ENCODE data around the gene FLACC1.

FLACC1 gene

DNA sequence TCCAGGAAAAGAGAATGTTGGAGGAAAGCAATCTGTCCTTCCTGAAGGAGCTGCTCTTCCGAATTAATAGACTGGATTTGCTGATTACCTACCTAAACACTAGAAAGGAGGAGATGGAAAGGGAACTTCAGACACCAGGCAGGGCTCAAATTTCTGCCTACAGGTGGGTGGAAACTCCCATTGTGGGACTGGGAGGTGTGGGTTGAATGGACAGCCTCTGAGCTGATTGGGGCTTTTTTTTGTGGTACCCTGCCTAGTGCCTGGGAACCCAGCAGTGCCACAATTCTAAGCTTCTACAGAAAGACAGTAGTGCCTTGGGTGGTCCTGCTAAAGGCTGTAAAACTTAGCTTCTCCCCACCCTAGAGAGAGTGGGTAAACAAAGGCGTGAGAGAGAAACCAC is 90.5 kb downstream of the FLACC1 start:
- Histone ChIP-seq H3K79me2 (ENCODE audit: control insufficient read depth, insufficient read depth, low read length) (no peaks in the 10 kb centered on the region), H3K56ac (ENCODE audit: low read length) (no peak overlapping the region), H3K4ac (ENCODE audit: low read depth, low read length) (no peak overlapping the region), H3K18ac (ENCODE audit: low read length) (no peak overlapping the region), H3K9ac (ENCODE audit: low read length) (no peak overlapping the region), H3K79me1 (ENCODE audit: low read length) (no peaks in the 10 kb centered on the region), H3K4me3 (ENCODE audit: low read length) (no peak overlapping the region), H3K27ac (ENCODE audit: low read depth, low read length) (no peak overlapping the region), H4K8ac (ENCODE audit: low read depth, low read length) (no peak overlapping the region), H3K4me2 (ENCODE audit: low read length) (no peak overlapping the region), H2AK5ac (ENCODE audit: low read length) (no peak overlapping the region), H3K36me3 (ENCODE audit: control insufficient read depth, insufficient read depth, low read length) (no peaks in the 10 kb centered on the region), H3K27me3 (ENCODE audit: insufficient read depth, low read length, poor library complexity) (no peaks in the 10 kb centered on the region), H2BK5ac (ENCODE audit: low read length) (no peak overlapping the region), H2BK120ac (ENCODE audit: low read depth, low read length) (no peak overlapping the region), H2BK15ac (replicated peaks; ENCODE audit: low read depth) (no peak overlapping the region), H3K23ac (ENCODE audit: low read length) (no peak overlapping the region), H4K5ac (ENCODE audit: low read length) (no peak overlapping the region), H3K4me1 (ENCODE audit: control insufficient read depth, low read depth, low read length) (no peaks in the 10 kb centered on the region)
- no CpG with 5 or more reads among the region's 2 CpGs for WGBS (ENCODE audit: extremely low coverage, insufficient coverage, low lambda C conversion rate)
- no peak for DNase-seq

DNA sequence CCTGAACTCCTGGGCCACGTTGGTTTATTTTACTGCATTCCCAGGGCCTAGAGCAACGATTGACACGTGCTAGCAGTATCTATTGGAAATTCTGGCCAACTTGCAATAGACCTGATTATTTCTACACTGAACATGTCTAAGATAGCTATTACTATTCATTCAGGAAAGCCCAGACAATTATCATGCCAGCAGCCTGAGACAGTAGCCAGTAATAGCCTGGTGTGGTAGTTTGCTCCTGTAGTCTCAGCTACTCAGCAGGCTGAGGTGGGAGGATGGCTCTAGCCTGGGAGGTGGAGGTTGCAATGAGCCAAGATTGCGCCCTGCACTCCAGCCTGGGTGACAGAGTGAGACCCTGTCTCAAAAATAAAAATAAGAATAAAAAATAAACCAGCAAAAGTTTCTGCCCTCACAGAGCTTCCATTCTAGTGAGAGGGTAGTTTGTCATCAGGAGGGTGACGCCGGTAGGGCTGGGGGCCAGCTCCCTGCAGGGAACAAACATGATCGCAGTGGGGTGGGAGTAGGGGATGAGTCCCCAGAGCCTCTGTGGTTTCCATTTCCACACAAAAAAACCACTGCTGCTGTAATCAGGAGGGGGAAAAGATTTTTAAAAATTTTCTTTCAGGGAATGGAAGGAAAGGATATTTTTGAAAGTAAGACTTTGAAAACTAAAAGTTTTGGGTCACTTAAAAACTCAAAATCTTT is 92.5 kb downstream of the FLACC1 start:
- DNase-seq: no peak
- no CpG with 5 or more reads among the region's 7 CpGs for WGBS (ENCODE audit: extremely low coverage, insufficient coverage, low lambda C conversion rate)
- H3K79me1 ChIP-seq (ENCODE audit: low read length): no peaks in the 10 kb centered on the region

DNA sequence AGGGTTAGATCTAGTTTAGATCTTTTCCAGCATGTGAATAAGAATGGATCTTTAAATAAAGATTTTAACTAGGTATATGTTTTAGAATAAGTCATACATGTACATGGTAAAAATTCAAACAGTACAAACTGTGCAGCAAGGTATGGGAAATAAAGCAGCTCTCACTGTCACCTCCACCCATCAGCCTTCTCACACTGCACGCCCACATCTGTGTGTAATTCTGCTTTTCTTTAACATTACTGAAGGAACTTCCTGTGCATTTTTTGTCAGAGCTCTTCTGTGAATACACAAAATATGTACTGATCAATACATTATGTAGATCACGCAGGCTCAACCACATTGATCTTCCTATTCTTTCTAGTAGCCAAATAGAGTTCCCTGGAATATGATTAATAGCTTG is 93.4 kb downstream of the FLACC1 start:
- H2BK5ac ChIP-seq (ENCODE audit: low read length): no peak overlapping the region
- H4K5ac ChIP-seq (ENCODE audit: low read length): no peak overlapping the region
- no peak overlapping the region for H3K4me3 ChIP-seq (ENCODE audit: low read length)
- no CpG with 5 or more reads among the region's 2 CpGs for WGBS (ENCODE audit: extremely low coverage, insufficient coverage, low lambda C conversion rate)
- no peaks in the 10 kb centered on the region for H3K79me2 ChIP-seq (ENCODE audit: control insufficient read depth, insufficient read depth, low read length)
- H4K8ac ChIP-seq (ENCODE audit: low read depth, low read length): no peak overlapping the region
- H2BK120ac ChIP-seq (ENCODE audit: low read depth, low read length): no peak overlapping the region
- no peaks in the 10 kb centered on the region for H3K79me1 ChIP-seq (ENCODE audit: low read length)
- H3K18ac ChIP-seq (ENCODE audit: low read length): no peak overlapping the region
- no peak for DNase-seq
- H2AK5ac ChIP-seq (ENCODE audit: low read length): no peak overlapping the region
- no peak overlapping the region for H3K9ac ChIP-seq (ENCODE audit: low read length)
- no peak overlapping the region for H3K4me2 ChIP-seq (ENCODE audit: low read length)
- no peaks in the 10 kb centered on the region for H3K36me3 ChIP-seq (ENCODE audit: control insufficient read depth, insufficient read depth, low read length)
- H3K27ac ChIP-seq (ENCODE audit: low read depth, low read length): no peak overlapping the region
- no peak overlapping the region for H3K4ac ChIP-seq (ENCODE audit: low read depth, low read length)
- H3K23ac ChIP-seq (ENCODE audit: low read length): no peak overlapping the region
- no peaks in the 10 kb centered on the region for H3K4me1 ChIP-seq (ENCODE audit: control insufficient read depth, low read depth, low read length)
- no peak overlapping the region for H3K56ac ChIP-seq (ENCODE audit: low read length)
- H2BK15ac ChIP-seq (replicated peaks; ENCODE audit: low read depth): no peak overlapping the region
- H3K27me3 ChIP-seq (ENCODE audit: insufficient read depth, low read length, poor library complexity): no peaks in the 10 kb centered on the region

More for the DNA sequence above, 92.5 kb downstream of the FLACC1 start:
- no peak overlapping the region for H2BK120ac ChIP-seq (ENCODE audit: low read depth, low read length)
- H3K4me1 ChIP-seq (ENCODE audit: control insufficient read depth, low read depth, low read length): no peaks in the 10 kb centered on the region
- no peak overlapping the region for H3K4me3 ChIP-seq (ENCODE audit: low read length)
- H3K18ac ChIP-seq (ENCODE audit: low read length): no peak overlapping the region
- no peak overlapping the region for H2BK5ac ChIP-seq (ENCODE audit: low read length)
- no peaks in the 10 kb centered on the region for H3K27me3 ChIP-seq (ENCODE audit: insufficient read depth, low read length, poor library complexity)
- no peak overlapping the region for H2BK15ac ChIP-seq (replicated peaks; ENCODE audit: low read depth)
- no peak overlapping the region for H3K9ac ChIP-seq (ENCODE audit: low read length)
- H4K8ac ChIP-seq (ENCODE audit: low read depth, low read length): no peak overlapping the region
- H3K4ac ChIP-seq (ENCODE audit: low read depth, low read length): no peak overlapping the region
- H4K5ac ChIP-seq (ENCODE audit: low read length): no peak overlapping the region
- no peak overlapping the region for H3K27ac ChIP-seq (ENCODE audit: low read depth, low read length)
- no peak overlapping the region for H3K56ac ChIP-seq (ENCODE audit: low read length)
- no peaks in the 10 kb centered on the region for H3K36me3 ChIP-seq (ENCODE audit: control insufficient read depth, insufficient read depth, low read length)
- H3K79me2 ChIP-seq (ENCODE audit: control insufficient read depth, insufficient read depth, low read length): no peaks in the 10 kb centered on the region
- no peak overlapping the region for H3K23ac ChIP-seq (ENCODE audit: low read length)
- no peak overlapping the region for H2AK5ac ChIP-seq (ENCODE audit: low read length)
- H3K4me2 ChIP-seq (ENCODE audit: low read length): no peak overlapping the region

DNA sequence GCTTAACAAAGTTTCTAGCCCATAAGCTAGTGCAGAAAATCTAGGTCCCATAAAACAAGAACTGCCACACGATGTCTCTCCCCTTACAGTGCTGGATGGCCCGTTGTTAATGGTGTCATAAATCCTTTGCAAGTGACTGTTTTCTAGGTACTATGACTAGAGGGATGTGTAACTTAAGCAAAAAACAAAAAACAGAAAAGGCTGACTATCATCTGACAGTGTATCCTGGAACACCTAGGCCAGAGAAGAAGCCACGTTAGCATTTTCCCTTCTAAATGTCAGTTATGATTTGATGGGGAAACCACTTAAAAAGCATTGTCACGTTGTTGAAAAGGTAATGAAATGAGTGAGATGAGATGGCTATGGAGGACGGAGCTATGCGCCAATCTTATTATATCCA is 94.4 kb downstream of the FLACC1 start:
- Histone ChIP-seq H3K4me2 (ENCODE audit: low read length) (no peak overlapping the region), H4K8ac (ENCODE audit: low read depth, low read length) (no peak overlapping the region), H3K18ac (ENCODE audit: low read length) (no peak overlapping the region), H3K27ac (ENCODE audit: low read depth, low read length) (no peak overlapping the region), H2BK15ac (replicated peaks; ENCODE audit: low read depth) (no peak overlapping the region), H3K56ac (ENCODE audit: low read length) (no peak overlapping the region), H2BK5ac (ENCODE audit: low read length) (no peak overlapping the region), H3K4ac (ENCODE audit: low read depth, low read length) (no peak overlapping the region), H3K36me3 (ENCODE audit: control insufficient read depth, insufficient read depth, low read length) (no peaks in the 10 kb centered on the region), H3K27me3 (ENCODE audit: insufficient read depth, low read length, poor library complexity) (no peaks in the 10 kb centered on the region), H2AK5ac (ENCODE audit: low read length) (no peak overlapping the region), H3K9ac (ENCODE audit: low read length) (no peak overlapping the region), H3K79me1 (ENCODE audit: low read length) (no peaks in the 10 kb centered on the region), H3K23ac (ENCODE audit: low read length) (no peak overlapping the region), H3K79me2 (ENCODE audit: control insufficient read depth, insufficient read depth, low read length) (no peaks in the 10 kb centered on the region), H4K5ac (ENCODE audit: low read length) (no peak overlapping the region), H2BK120ac (ENCODE audit: low read depth, low read length) (no peak overlapping the region), H3K4me1 (ENCODE audit: control insufficient read depth, low read depth, low read length) (peaks cover 5% of the 10 kb centered on the region), H3K4me3 (ENCODE audit: low read length) (no peak overlapping the region)
- no CpG with 5 or more reads among the region's 6 CpGs for WGBS (ENCODE audit: extremely low coverage, insufficient coverage, low lambda C conversion rate)
- no peak for DNase-seq

DNA sequence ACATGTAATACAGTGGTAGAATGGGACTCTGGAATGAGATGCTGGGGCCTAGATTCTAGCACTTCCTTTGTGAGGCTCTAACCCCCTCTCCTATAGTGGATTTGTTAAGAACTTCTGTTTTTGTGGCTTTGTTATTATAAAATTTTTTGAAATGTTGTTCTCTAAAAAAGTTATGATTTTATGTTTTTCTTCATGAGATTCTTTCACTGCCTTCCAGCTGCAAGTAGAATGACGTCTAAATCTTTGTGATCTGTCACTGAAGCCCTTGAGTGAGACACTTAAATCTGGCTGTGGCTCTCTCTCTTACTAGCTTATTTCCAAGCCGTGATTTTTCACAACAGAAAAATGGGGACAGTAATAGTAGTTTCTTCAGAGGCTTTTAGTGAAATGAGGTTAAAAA is 95.2 kb downstream of the FLACC1 start:
- H2BK15ac ChIP-seq (replicated peaks; ENCODE audit: low read depth): no peak overlapping the region
- no peak overlapping the region for H3K9ac ChIP-seq (ENCODE audit: low read length)
- no peak overlapping the region for H2BK120ac ChIP-seq (ENCODE audit: low read depth, low read length)
- H4K8ac ChIP-seq (ENCODE audit: low read depth, low read length): no peak overlapping the region
- no peaks in the 10 kb centered on the region for H3K27me3 ChIP-seq (ENCODE audit: insufficient read depth, low read length, poor library complexity)
- no peak overlapping the region for H3K4ac ChIP-seq (ENCODE audit: low read depth, low read length)
- no peak overlapping the region for H3K27ac ChIP-seq (ENCODE audit: low read depth, low read length)
- H3K36me3 ChIP-seq (ENCODE audit: control insufficient read depth, insufficient read depth, low read length): no peaks in the 10 kb centered on the region
- WGBS (ENCODE audit: extremely low coverage, insufficient coverage, low lambda C conversion rate): no CpG with 5 or more reads among the region's 2 CpGs
- H3K79me2 ChIP-seq (ENCODE audit: control insufficient read depth, insufficient read depth, low read length): no peaks in the 10 kb centered on the region
- no peak overlapping the region for H2AK5ac ChIP-seq (ENCODE audit: low read length)
- no peak overlapping the region for H4K5ac ChIP-seq (ENCODE audit: low read length)
- no peak overlapping the region for H3K4me3 ChIP-seq (ENCODE audit: low read length)
- no peaks in the 10 kb centered on the region for H3K79me1 ChIP-seq (ENCODE audit: low read length)
- H3K56ac ChIP-seq (ENCODE audit: low read length): no peak overlapping the region
- no peak overlapping the region for H3K18ac ChIP-seq (ENCODE audit: low read length)
- peaks cover 9% of the 10 kb centered on the region for H3K4me1 ChIP-seq (ENCODE audit: control insufficient read depth, low read depth, low read length)
- no peak overlapping the region for H2BK5ac ChIP-seq (ENCODE audit: low read length)
- no peak overlapping the region for H3K23ac ChIP-seq (ENCODE audit: low read length)
- DNase-seq: no peak
- H3K4me2 ChIP-seq (ENCODE audit: low read length): no peak overlapping the region

DNA sequence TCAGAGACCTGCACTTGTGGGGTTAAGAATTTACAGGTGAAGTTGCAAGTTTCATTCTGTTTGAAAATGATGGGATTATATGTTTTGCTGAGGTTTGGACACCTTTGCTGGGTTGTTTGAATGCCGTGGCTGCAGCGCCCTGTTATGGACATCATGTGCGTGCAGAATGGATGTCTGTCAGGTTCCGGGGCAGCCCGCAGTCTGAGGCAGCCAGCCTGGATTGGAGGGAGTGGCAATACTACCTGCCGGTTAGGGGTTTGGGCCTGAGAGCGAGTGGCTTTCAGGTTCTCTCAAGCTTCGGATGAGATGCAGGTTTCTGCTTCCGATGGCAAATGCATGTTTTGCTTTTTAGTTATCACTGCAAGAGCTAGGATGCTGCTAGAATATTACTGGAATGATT is 95.7 kb downstream of the FLACC1 start:
- no peak overlapping the region for H3K4me2 ChIP-seq (ENCODE audit: low read length)
- H3K4me3 ChIP-seq (ENCODE audit: low read length): no peak overlapping the region
- H3K27ac ChIP-seq (ENCODE audit: low read depth, low read length): no peak overlapping the region
- H3K23ac ChIP-seq (ENCODE audit: low read length): no peak overlapping the region
- H3K4ac ChIP-seq (ENCODE audit: low read depth, low read length): no peak overlapping the region
- H3K18ac ChIP-seq (ENCODE audit: low read length): no peak overlapping the region
- H3K79me2 ChIP-seq (ENCODE audit: control insufficient read depth, insufficient read depth, low read length): no peaks in the 10 kb centered on the region
- no peak overlapping the region for H2BK120ac ChIP-seq (ENCODE audit: low read depth, low read length)
- H3K4me1 ChIP-seq (ENCODE audit: control insufficient read depth, low read depth, low read length): peaks cover 9% of the 10 kb centered on the region
- no peaks in the 10 kb centered on the region for H3K79me1 ChIP-seq (ENCODE audit: low read length)
- no peak overlapping the region for H2BK5ac ChIP-seq (ENCODE audit: low read length)
- H2AK5ac ChIP-seq (ENCODE audit: low read length): no peak overlapping the region
- WGBS (ENCODE audit: extremely low coverage, insufficient coverage, low lambda C conversion rate): no CpG with 5 or more reads among the region's 9 CpGs
- DNase-seq: no peak
- H3K36me3 ChIP-seq (ENCODE audit: control insufficient read depth, insufficient read depth, low read length): no peaks in the 10 kb centered on the region
- no peak overlapping the region for H4K8ac ChIP-seq (ENCODE audit: low read depth, low read length)
- no peak overlapping the region for H3K56ac ChIP-seq (ENCODE audit: low read length)
- H3K27me3 ChIP-seq (ENCODE audit: insufficient read depth, low read length, poor library complexity): no peaks in the 10 kb centered on the region
- H2BK15ac ChIP-seq (replicated peaks; ENCODE audit: low read depth): no peak overlapping the region
- no peak overlapping the region for H3K9ac ChIP-seq (ENCODE audit: low read length)
- no peak overlapping the region for H4K5ac ChIP-seq (ENCODE audit: low read length)

Measured in mesendoderm (in vitro differentiated cells).